ENCODE results near the gene SIRPG.
A peak's percentile ranks its signal among the peaks of the same experiment; 100 is the strongest.
"Not testable (repeated sequence)": the region's sequence is repeated elsewhere in the genome, so short reads cannot be mapped to it uniquely, and the experiment has no call there.

Gene SIRPG

DNA sequence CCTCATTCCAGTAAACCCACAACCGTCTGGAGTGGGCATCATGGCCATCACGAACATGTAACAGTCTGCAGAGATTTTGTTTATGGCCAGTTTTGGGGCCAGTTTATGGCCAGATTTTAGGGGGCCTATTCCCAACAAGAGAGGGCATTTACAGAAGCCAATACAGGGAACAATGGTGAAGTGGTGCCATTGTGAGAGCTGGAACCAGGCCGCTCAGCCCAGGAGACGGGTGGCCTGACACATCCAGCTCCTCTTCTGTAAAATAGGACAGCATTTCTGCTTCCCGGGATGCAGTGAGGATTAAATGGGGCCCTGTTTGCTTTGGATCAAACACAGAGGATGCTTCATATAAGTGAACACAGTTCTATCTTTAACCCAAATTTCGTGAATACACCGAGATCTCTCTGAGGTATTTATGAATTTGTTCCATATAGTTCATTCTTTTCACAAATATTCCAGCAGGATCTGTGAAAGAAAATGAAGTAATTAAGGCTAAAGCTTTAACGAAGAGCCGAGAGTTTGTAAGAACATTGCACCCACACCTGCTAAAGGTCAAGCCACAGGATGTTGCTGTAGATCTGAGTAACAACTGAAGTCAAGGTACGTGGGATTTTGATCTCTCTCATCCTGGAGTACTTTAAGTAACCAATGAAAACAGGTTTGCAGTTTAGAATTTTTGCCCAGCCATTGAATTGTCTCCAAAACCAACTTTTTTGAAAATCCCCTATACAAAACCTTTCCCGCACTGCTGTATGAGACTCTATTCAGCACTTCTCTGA, 14.5 kb upstream of the SIRPG start:
- peak in 1 of 5 experiments; percentile 66 for DNase-seq

DNA sequence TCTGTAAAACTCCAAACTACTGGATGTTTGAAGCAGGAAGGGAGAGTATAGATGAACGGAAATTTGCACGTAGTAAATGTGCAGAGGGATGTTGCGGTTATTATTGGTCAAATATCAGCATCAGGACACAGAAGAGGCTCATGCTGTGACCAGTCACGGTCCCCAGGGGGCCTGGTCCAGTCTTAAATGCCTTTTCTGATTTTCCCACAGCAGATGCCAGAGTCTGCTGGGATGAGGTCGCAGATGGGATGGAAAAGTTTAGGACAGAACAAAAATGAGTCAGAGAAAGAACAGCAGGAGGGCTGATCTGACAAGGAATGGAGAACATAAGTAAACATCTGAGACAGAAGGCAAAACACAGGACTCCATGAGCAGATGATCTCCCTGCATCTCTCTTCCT, 11.7 kb upstream of the SIRPG start:
- no peak for DNase-seq

DNA sequence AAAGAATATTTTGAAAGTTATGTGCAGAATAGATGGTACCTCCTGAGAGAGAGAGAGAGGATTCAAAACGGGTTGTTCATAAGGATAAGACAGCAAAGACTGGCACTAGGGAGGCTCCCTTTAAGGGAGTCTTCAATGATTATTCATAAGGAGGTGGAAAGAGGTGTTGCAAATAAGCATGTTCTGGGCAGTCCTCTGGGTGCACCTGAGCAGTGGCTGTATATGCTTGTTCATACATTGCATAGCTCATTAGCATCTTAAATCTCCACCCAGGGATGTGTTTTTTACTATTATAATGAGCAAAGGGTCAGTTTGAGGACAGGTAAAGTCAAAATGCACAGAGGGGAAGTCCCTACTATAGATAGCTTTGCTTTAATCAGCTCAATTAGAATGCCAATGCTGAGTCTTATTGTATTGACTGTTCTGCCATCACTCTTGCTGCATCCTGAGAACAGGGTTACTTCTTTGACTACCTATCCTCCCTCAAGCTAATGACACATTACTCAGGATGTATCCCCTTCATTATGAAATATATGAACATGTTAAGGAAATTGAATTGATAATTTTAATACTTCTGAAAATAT, 10.0 kb upstream of the SIRPG start:
- no peak for DNase-seq

- peak in 1 of 5 experiments; percentile 55 for DNase-seq
These were observed 9.2 kb upstream of the SIRPG start for GRCh38 chr20:1666802-1667201.

DNA sequence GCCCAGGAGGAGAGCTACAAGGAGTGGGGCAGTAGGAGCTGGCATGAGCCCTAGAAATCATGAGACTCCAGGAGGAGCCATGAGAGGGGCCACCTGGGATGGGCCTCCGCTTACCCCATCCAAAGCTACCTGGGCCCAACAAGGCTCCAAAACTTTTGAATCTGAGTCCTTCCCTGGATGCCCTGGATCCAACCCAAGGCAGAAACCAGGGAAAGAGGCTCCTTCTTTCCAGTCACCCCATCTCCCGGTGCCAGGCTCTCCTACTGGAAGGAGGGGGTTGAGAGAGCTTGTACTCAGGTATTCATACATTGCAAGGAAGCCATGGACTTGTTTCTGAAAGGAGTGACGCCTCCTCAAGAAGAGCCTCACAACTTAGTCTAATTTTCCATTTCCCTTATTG, 7.8 kb upstream of the SIRPG start:
- no peak for DNase-seq

GRCh38 chr20:1664911-1665310, 7.3 kb upstream of the SIRPG start:
- DNase-seq = peak in 4 of 5 experiments; percentile 33 to 80 (median 54)

- peak in 1 of 5 experiments; percentile 62 for DNase-seq
These were observed 6.3 kb upstream of the SIRPG start for GRCh38 chr20:1663917-1664316.

DNA sequence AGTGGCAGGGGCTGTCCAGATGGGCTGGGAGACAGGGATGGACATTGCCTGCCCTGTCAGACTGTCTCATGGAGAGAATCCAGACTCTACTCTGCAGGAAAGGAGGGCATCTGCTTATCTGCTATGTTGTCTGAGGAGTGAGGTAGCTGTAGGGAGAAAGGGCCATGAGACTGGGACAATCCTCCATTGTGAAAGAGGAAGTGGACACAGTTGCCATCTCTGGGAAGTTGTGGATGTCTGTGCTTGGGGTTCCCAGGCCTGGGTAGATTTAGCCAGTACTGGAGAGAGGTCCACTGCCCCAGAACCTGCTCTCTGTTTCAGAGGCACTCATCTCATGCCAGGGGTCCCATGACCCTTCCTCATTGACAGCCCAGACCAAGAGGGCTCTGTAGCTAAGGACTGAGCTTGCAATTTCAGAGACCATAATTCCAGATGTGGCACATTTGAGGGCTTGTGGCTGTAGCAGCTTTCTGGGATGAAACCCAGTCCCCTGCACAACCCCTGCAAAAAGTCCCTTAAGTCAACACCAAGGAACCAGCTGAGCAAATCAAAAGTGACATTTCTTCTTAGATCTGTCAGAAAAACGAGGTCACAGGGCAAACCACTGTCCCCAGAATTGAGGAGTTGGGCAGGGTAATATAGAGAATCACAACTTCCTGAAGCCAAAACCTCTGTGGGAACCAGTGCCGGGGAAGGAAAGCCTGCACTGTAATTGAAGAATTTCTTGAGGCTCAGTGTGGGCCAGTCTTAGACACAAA, 4.1 kb upstream of the SIRPG start:
- DNase-seq = peak in 1 of 5 experiments; percentile 29

DNA sequence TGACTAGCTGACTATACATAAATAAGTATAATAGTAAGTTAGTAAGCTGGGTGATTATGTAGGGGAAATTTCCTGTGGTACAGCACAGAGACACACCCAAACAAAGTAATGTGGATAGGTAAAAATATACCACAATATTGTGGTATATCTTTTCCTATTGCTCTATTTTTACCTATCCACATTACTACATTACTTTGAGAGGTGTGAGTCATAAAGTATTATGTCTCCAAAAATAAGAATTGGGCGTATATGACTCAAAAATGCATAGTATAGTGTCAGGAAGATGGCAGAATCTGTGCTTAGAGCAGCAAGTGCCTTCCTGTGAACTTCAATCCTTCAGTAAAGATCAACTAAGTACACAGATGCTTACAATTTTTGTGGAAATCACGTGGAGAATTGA, 2.7 kb upstream of the SIRPG start:
- peak in 2 of 5 experiments; percentile 27 to 66 for DNase-seq

DNA sequence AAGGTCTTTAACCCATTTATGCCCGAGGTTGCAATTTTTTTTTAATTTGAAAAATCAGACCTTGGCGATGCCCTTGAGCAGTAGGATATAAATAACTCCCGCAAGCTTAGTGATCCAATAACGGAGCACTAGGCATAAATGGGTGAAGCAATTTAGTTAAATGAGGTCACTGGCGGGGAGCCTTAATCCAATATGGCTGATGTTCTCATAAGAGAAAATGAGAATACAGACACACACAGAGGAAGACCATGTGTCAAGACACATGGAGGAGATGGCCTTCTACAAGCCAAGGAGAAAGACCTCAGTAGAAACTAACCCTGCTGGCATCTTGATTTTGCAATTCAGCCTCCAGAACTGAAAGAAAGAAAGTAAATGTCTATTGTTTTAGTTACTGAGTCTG, 735 bp downstream of the SIRPG start:
- DNase-seq = peak in 1 of 5 experiments; percentile 64

DNA sequence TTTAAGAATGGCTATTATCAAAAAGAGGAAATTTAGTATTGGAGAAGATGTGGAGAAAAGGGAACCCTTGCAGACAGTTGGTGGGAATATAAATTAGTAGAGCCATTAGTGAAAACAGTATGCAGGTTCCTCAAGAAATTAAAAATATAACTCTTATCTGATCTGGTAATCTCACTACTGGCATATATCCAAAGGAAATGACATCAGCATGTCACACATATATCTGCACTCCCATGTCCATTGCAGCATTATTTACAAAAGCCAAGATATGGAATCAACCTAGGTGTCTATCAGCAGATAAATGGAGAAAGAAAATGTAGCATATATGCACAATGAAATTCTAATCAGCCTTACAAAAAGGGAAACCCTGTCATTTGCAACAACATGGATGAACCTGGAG, 2.6 kb downstream of the SIRPG start:
- DNase-seq = peak in 2 of 5 experiments; percentile 44 to 70

DNA sequence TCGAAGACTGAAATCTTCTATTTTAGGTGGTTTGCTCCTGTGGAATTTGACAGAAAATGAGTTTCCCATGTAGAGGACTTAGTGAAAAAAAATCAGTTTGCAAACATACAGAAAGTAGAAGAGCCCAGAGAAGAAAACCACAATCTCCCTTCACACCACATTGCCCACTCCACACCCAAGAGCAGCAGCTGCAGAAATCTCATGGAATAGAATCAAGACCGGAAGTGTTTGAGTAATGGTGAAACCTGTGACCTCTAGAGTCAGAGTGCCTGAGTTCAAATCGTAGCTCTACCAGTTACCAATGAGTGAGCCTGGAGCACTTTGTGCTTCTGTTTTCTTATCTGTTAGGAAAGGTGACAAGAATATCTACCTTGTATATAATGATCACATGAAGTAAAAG, 4.6 kb downstream of the SIRPG start:
- DNase-seq = peak in 1 of 5 experiments; percentile 80

- no peak for DNase-seq
These were observed 5.5 kb downstream of the SIRPG start for GRCh38 chr20:1652104-1652503.

GRCh38 chr20:1651268-1652058, 6.1 kb downstream of the SIRPG start:
- DNase-seq = no peak

DNA sequence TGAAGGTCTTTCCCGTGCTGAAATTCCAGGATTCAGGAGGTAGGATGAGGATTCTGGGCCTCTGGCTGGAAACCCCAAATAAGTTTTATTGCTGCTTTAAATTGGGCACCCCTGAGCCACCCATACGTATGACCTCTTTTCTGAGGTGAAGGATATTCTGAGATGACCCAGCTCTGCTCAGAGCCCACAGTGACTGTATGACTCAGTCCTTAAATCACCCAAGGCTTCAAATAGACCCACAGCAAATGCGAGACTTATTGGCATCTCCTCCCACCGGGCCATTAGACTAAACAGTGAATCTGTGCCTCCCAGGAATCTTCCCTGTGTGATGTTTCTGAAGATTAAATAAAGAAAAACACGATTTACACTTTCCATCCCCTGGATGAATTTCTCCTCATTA, 9.5 kb downstream of the SIRPG start:
- no peak for DNase-seq

GRCh38 chr20:1646975-1647431, 10.6 kb downstream of the SIRPG start:
- no peak for DNase-seq

DNA sequence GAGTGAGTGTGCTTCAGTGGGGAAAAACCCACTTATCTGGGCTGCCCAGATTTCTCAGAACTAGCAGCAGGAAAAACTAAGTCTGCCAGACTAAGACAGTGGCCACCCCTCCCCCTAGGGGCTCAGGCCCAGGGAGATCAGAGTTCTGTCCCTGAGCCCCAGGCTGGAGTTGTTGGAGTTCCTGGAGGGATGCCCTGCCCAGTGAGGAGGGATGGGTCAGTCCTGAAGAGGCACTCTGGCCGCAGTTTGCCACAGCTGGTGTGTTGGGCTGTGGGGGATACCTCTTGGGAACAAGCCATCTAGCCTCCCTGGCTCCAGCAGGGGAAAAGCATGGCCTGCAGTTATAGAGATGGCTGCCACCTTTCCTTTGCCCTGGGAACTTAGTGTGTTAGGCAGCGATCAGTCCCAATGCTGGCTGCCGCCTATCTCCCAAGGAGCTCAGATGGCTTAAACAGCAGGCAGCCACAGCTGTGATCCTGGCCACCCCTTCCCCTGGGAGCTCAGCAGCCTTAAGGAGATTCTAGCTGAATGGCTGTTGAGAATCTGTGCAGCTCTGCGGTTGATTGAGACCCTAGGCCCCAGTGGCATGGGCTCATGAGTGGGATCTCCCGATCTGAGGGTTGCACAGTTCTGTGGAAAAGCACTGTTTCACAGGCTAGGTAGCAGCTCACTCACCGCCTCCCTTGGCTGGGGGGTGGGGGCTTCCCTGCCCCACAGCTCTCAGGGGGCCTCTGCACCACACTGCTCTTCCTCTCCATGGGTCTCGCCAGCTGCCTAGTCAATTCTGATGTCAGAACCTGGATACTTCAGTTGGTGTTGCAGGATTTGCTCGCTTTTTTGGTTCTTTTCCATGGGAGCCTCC, 13.2 kb downstream of the SIRPG start:
- DNase-seq = no peak

- DNase-seq = not testable (repeated sequence)
These were observed 18.9 kb downstream of the SIRPG start for GRCh38 chr20:1638643-1639042.

DNA sequence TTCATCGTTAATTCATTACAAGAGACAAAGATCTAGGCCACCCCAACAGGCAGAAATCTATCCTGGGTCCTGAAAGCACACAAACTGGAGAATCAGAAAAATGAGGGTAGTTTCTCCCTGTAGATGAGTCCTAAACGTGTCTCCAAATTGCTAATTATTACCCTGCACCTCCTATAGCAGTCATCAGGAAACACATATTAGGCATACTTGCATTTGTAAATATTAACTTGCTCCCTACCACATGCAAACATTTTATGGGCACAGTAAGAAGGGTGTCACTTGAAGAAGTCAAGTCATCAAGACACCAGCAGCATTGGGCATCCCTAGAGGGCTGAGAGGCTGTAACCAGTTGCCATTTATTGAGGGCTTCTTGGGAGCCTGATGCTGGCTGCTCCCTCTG, 19.8 kb downstream of the SIRPG start:
- DNase-seq = no peak

GRCh38 chr20:1637226-1637625, 20.4 kb downstream of the SIRPG start:
- DNase-seq = no peak

- DNase-seq = no peak
These were observed 21.0 kb downstream of the SIRPG start for GRCh38 chr20:1636621-1637020.
